ENCODE measurements around the gene FBXL14. TPM values are rescaled to one million over a fixed set of nuclear protein-coding genes. Genes with fewer than 3 reads are reported as not detected.
A peak's percentile ranks its signal among the peaks of the same experiment; 100 is the strongest.

Gene FBXL14
- total and polyA plus RNA-seq, 7 donors = 7.5 to 26.4 (median 12.2) TPM

GRCh38 chr12:1592444-1593173, 1.8 kb downstream of the FBXL14 start:
- H3K27ac ChIP-seq = peak overlapping the region; percentile 93 to 100 (median 96)
- WGBS, 2 donors = 4 to 28% methylated on average over 27 of the region's 27 CpGs

DNA sequence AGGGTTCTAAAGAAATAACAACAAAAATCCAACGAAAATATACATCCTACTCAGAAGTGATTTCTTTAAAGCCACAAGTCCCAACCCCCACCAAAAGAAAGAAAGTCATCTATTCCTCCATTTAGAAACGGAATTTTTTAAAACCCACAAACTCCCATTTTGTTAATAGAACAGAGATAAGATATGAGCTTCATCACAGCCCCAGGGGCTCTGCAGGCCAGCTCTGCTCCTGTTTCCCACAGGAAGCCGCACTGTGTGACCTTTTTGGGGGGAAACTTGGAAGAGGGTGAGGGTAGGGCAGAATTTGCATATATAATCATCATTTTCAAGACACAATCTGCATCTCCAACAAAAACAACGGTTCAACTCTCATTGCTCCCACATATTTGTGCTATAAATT, 2.8 kb downstream of the FBXL14 start:
- H3K27ac ChIP-seq = peak overlapping the region; percentile 93 to 100 (median 96)
- TF ChIP-seq CTCF (IDR thresholded peaks at IDR 0.05) (no peak), POLR2A (IDR thresholded peaks at IDR 0.05) (no peak), POLR2AphosphoS5 (IDR thresholded peaks at IDR 0.05) (no peak), EP300 (IDR thresholded peaks at IDR 0.05) (no peak)
- H3K27me3 ChIP-seq = no peaks in the 10 kb centered on the region
- intact Hi-C loops (cut with DNase I) = loop anchor here (5.0 to 10.0 kb wide), 3 partner anchors 309 to 1017 kb away; partner anchors contain the start of gene WNK1
- peak overlapping the region in 3 of 4 donors; percentile 71 to 93 (median 86) for H3K4me3 ChIP-seq
- no peaks in the 10 kb centered on the region for H3K36me3 ChIP-seq
- no peaks in the 10 kb centered on the region for H3K9me3 ChIP-seq
- 7 to 24% methylated on average over 4 of the region's 4 CpGs for WGBS, 2 donors
- peaks cover 0 to 78% (median 65%) of the 10 kb centered on the region in 4 donors for H3K4me1 ChIP-seq
- no peak for DNase-seq

More at GRCh38 chr12:1592444-1593173, 1.8 kb downstream of the FBXL14 start:
- H3K36me3 ChIP-seq = no peaks in the 10 kb centered on the region
- peak; percentile 65 for DNase-seq
- intact Hi-C loops (cut with DNase I) = loop anchor here (5.0 to 10.0 kb wide), 3 partner anchors 310 to 1018 kb away; partner anchors contain the start of gene WNK1
- peaks cover 0 to 73% (median 58%) of the 10 kb centered on the region in 4 donors for H3K4me1 ChIP-seq
- H3K4me3 ChIP-seq = peak overlapping the region; percentile 71 to 93 (median 81)
- no peaks in the 10 kb centered on the region for H3K9me3 ChIP-seq
- no peaks in the 10 kb centered on the region for H3K27me3 ChIP-seq
- TF ChIP-seq EP300 (IDR thresholded peaks at IDR 0.05) = no peak
- TF ChIP-seq POLR2A (IDR thresholded peaks at IDR 0.05) = no peak
- TF ChIP-seq POLR2AphosphoS5 (IDR thresholded peaks at IDR 0.05) = no peak
- no peak for TF ChIP-seq CTCF (IDR thresholded peaks at IDR 0.05)

GRCh38 chr12:1591034-1591433, 3.3 kb downstream of the FBXL14 start:
- 4 to 21% methylated on average over 3 of the region's 3 CpGs for WGBS, 2 donors
- H3K27ac ChIP-seq = peak overlapping the region; percentile 59 to 100 (median 83)
- no peaks in the 10 kb centered on the region for H3K27me3 ChIP-seq
- intact Hi-C loops (cut with DNase I) = loop anchor here (5.0 to 10.0 kb wide), 3 partner anchors 309 to 1016 kb away; partner anchors contain the start of gene WNK1
- H3K4me3 ChIP-seq = peak overlapping the region in 3 of 4 donors; percentile 32 to 93 (median 86)
- no peaks in the 10 kb centered on the region for H3K9me3 ChIP-seq
- DNase-seq = no peak
- H3K4me1 ChIP-seq = peaks cover 0 to 81% (median 64%) of the 10 kb centered on the region in 4 donors
- no peaks in the 10 kb centered on the region for H3K36me3 ChIP-seq
- TF ChIP-seq CTCF (IDR thresholded peaks at IDR 0.05) (no peak), POLR2AphosphoS5 (IDR thresholded peaks at IDR 0.05) (no peak), POLR2A (IDR thresholded peaks at IDR 0.05) (no peak), EP300 (IDR thresholded peaks at IDR 0.05) (no peak)

DNA sequence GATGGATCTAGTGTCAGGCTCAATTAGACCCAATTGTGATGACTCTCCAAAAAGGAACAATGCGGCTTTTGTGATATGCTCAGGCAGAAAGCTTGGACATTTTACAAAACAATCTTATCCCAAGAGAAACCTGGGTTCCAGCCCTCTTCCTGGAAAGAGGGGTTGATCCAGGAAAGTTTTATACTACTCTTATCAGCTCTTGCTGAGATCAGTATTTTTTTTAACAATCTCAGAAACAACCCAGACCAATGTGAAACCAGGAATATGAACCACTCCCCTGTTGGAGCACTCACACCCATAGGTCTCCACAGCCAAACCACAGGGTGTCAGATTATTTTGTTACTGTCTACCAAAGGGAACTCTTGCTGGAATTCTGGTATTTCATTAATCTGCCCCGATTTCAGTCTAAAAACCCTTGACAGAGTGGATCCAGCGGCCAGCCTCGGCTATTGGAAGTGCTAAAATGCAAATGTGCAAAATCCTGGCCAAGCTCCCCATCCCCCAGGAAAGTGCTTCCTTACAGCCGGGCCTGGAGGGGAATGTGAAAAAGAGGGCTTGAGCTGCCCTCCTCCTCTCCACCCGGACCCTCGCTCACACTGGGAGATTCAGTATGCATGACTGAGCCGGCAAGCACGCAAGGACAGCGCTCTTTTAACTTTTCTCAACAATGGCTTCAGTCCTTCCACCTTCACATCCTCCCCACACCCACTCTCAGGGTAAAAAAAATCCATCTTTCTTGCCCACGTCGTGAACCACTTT, 4.0 kb downstream of the FBXL14 start:
- DNase-seq = no peak

More for the DNA sequence above, 4.0 kb downstream of the FBXL14 start:
- peak overlapping the region; percentile 59 to 100 (median 83) for H3K27ac ChIP-seq
- H3K4me3 ChIP-seq = peak overlapping the region in 3 of 4 donors; percentile 32 to 93 (median 86)
- peaks cover 0 to 76% (median 61%) of the 10 kb centered on the region in 4 donors for H3K4me1 ChIP-seq
- H3K9me3 ChIP-seq = no peaks in the 10 kb centered on the region
- H3K36me3 ChIP-seq = no peaks in the 10 kb centered on the region
- no peak for TF ChIP-seq POLR2AphosphoS5 (IDR thresholded peaks at IDR 0.05)
- TF ChIP-seq POLR2A (IDR thresholded peaks at IDR 0.05) = no peak
- TF ChIP-seq EP300 (IDR thresholded peaks at IDR 0.05) = no peak
- TF ChIP-seq CTCF (IDR thresholded peaks at IDR 0.05) = no peak
- whole genome bisulfite sequencing, 2 donors = 10 to 42% methylated on average over 12 of the region's 12 CpGs
- intact Hi-C loops (cut with DNase I) = loop anchor here (5.0 to 10.0 kb wide), 3 partner anchors 308 to 1016 kb away; partner anchors contain the start of gene WNK1
- no peaks in the 10 kb centered on the region for H3K27me3 ChIP-seq
